ENCODE data around the gene L1CAM.

DNA sequence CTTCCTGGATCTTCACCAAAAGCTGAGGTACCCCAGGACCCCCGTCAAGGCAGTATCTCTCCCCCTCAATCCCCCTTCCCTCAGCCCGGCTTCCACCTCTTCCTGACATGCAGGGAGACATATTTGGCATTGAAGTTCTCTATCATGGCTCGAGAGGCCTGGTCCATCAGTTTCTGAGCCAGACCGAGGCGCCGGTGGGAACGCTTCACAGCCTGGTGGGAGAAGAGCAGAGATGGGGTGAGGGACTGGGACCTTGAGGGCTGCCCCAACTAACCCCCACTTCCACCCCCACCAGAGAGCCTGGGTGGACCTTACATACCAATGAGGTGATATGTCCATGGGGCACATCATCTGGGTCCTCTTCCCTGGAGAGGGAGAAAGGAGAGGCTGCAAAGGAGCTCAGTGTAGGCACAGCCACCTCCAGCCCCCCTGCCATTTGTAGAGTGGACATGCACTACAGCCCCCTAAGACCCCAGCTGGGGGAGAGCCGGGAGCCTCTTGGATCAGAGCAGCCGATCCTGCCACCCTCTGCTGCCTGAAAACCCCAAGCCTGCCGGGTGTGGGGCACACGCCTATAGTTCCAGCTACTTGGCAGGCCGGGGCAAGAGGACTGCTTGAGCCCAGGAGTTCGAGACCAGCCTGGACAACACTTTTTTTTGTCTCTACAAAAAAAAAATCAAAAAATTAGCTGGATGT is 46.4 kb upstream of the L1CAM start:
- TF ChIP-seq EZH2 (IDR thresholded peaks at IDR 0.05) (no peak), POLR2AphosphoS5 (IDR thresholded peaks at IDR 0.05; ENCODE audit: borderline replicate concordance, low read depth, low read length) (no peak), FOXP2 (optimal IDR thresholded peaks at IDR 0.05; ENCODE audit: control extremely low read depth, extremely low read length, insufficient read depth) (no peak)

Measured in SK-N-MC (cell line).